ENCODE data around the gene FBXW4.

GRCh38 chr10:101563497-101564040, 131.4 kb downstream of the FBXW4 start:
- TF ChIP-seq POLR2AphosphoS5 (IDR thresholded peaks at IDR 0.05; ENCODE audit: low read depth, low read length) (no peak), FOSL1 (IDR thresholded peaks at IDR 0.05; ENCODE audit: insufficient read depth, low read depth, low read length) (no peak), BCL11A (IDR thresholded peaks at IDR 0.05; ENCODE audit: low read depth in 2 of 2, low read length in 2 of 2) (no peak)
- TF ChIP-seq, protein P1, sequence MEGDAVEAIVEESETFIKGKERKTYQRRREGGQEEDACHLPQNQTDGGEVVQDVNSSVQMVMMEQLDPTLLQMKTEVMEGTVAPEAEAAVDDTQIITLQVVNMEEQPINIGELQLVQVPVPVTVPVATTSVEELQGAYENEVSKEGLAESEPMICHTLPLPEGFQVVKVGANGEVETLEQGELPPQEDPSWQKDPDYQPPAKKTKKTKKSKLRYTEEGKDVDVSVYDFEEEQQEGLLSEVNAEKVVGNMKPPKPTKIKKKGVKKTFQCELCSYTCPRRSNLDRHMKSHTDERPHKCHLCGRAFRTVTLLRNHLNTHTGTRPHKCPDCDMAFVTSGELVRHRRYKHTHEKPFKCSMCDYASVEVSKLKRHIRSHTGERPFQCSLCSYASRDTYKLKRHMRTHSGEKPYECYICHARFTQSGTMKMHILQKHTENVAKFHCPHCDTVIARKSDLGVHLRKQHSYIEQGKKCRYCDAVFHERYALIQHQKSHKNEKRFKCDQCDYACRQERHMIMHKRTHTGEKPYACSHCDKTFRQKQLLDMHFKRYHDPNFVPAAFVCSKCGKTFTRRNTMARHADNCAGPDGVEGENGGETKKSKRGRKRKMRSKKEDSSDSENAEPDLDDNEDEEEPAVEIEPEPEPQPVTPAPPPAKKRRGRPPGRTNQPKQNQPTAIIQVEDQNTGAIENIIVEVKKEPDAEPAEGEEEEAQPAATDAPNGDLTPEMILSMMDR (IDR thresholded peaks at IDR 0.05; ENCODE audit: control extremely low read depth in 1 of 3, insufficient read depth in 1 of 3, low read depth in 1 of 3, low read length in 3 of 3), result no peak

Data from H1 (cell line).